Measurements from ENCODE around the gene ACVR1. TPM values are rescaled to one million over a fixed set of nuclear protein-coding genes. Genes with fewer than 3 reads are reported as not detected.

Gene ACVR1
- total and polyA plus RNA-seq, 9 of the 15 experiments (the other 6 are each of a cell fraction or from before 2014, with no cell fraction given) = 3.8 to 14.3 (median 6.9) TPM

DNA sequence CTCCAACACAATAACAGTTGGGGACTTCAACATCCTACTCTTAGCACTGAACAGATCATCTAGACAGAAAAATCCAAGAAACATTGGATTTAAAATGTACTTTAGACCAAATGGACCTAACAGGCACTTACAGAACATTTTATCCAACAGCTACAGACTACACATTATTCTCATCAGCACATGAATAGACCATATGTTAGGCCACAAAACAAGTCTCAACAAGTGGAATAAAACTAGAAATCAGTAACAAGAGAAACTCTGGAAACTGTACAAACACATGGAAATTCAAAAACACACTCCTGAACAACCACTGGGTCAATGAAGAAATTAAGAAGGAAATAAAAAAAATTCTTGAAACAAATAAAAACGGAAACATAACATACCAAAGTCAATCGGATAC, 117.5 kb downstream of the ACVR1 start:
- TF ChIP-seq, protein P1, sequence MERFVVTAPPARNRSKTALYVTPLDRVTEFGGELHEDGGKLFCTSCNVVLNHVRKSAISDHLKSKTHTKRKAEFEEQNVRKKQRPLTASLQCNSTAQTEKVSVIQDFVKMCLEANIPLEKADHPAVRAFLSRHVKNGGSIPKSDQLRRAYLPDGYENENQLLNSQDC (CRISPR knock-in tag; IDR thresholded peaks at IDR 0.05) = no peak
- TF ChIP-seq, protein P2, sequence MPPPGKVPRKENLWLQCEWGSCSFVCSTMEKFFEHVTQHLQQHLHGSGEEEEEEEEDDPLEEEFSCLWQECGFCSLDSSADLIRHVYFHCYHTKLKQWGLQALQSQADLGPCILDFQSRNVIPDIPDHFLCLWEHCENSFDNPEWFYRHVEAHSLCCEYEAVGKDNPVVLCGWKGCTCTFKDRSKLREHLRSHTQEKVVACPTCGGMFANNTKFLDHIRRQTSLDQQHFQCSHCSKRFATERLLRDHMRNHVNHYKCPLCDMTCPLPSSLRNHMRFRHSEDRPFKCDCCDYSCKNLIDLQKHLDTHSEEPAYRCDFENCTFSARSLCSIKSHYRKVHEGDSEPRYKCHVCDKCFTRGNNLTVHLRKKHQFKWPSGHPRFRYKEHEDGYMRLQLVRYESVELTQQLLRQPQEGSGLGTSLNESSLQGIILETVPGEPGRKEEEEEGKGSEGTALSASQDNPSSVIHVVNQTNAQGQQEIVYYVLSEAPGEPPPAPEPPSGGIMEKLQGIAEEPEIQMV (tag; conservative IDR thresholded peaks at IDR 0.05; ENCODE audit: low read depth) = no peak
- TF ChIP-seq BHLHE40 (IDR thresholded peaks at IDR 0.05; ENCODE audit: low read length) = no peak
- TF ChIP-seq TCF7 (IDR thresholded peaks at IDR 0.05; ENCODE audit: borderline replicate concordance) = no peak
- TF ChIP-seq, protein P3, sequence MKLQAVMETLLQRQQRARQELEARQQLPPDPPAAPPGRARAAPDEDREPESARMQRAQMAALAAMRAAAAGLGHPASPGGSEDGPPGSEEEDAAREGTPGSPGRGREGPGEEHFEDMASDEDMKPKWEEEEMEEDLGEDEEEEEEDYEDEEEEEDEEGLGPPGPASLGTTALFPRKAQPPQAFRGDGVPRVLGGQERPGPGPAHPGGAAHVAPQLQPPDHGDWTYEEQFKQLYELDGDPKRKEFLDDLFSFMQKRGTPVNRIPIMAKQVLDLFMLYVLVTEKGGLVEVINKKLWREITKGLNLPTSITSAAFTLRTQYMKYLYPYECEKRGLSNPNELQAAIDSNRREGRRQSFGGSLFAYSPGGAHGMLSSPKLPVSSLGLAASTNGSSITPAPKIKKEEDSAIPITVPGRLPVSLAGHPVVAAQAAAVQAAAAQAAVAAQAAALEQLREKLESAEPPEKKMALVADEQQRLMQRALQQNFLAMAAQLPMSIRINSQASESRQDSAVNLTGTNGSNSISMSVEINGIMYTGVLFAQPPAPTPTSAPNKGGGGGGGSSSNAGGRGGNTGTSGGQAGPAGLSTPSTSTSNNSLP (IDR thresholded peaks at IDR 0.05; ENCODE audit: borderline replicate concordance, low read depth, low read length) = no peak
- TF ChIP-seq TOE1 (IDR thresholded peaks at IDR 0.05; ENCODE audit: borderline replicate concordance) = no peak
- TF ChIP-seq TOE1 (CRISPR knock-in tag; IDR thresholded peaks at IDR 0.05; ENCODE audit: borderline replicate concordance, low read depth) = no peak
- TF ChIP-seq ZZZ3 (IDR thresholded peaks at IDR 0.05) = no peak
- no peak for TF ChIP-seq BCL6 (CRISPR knock-in tag; IDR thresholded peaks at IDR 0.05)
- TF ChIP-seq, protein P4, sequence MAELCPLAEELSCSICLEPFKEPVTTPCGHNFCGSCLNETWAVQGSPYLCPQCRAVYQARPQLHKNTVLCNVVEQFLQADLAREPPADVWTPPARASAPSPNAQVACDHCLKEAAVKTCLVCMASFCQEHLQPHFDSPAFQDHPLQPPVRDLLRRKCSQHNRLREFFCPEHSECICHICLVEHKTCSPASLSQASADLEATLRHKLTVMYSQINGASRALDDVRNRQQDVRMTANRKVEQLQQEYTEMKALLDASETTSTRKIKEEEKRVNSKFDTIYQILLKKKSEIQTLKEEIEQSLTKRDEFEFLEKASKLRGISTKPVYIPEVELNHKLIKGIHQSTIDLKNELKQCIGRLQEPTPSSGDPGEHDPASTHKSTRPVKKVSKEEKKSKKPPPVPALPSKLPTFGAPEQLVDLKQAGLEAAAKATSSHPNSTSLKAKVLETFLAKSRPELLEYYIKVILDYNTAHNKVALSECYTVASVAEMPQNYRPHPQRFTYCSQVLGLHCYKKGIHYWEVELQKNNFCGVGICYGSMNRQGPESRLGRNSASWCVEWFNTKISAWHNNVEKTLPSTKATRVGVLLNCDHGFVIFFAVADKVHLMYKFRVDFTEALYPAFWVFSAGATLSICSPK (IDR thresholded peaks at IDR 0.05; ENCODE audit: borderline replicate concordance) = no peak
- no peak for TF ChIP-seq BACH1 (tag; IDR thresholded peaks at IDR 0.05)
- no peak for FAIRE-seq
- no peak for ATAC-seq
- WGBS (ENCODE audit: insufficient coverage, low coverage, missing lambda C conversion rate) = 37% methylated on average over 2 of the region's 2 CpGs
- no TSS peak for BruUV-seq (replicated peaks)
- H3K9ac ChIP-seq (ENCODE audit: insufficient read depth in 1 of 2, low read depth in 2 of 2, low read length in 2 of 2) = no peak overlapping the region
- no peak for DNase-seq (ENCODE audit: extremely low read depth in 1 of 4, low spot score in 3 of 4)
- H3K27me3 ChIP-seq (ENCODE audit: control insufficient read depth in 2 of 2, insufficient read depth in 2 of 2, low read length in 2 of 2) = no peaks in the 10 kb centered on the region
- H3K36me3 ChIP-seq (ENCODE audit: control insufficient read depth, insufficient read depth, low read length) = no peaks in the 10 kb centered on the region
- no peak overlapping the region for H3K27ac ChIP-seq (ENCODE audit: extremely low read depth, low read depth, low read length)
- H3K4me1 ChIP-seq (replicated peaks in 1 of 2; ENCODE audit: control insufficient read depth in 2 of 2, insufficient read depth in 2 of 2, low read length in 2 of 2) = no peaks in the 10 kb centered on the region
- CTCF ChIA-PET (ENCODE audit: low intra/inter-chr PET ratio) = no interaction called here
- in situ Hi-C loops (cut with MboI) (loop anchor here (10.0 kb wide), 1 partner anchor 254 kb away; no protein-coding TSS in a partner anchor), intact Hi-C loops (cut with micrococcal nuclease) (no loop called here)
- no peak overlapping the region for H2AFZ ChIP-seq (ENCODE audit: low read depth, low read length)
- no peak overlapping the region for H3K4me3 ChIP-seq
- no peak overlapping the region for H3K4me2 ChIP-seq (ENCODE audit: insufficient read depth, low read length)
- H4K20me1 ChIP-seq (replicated peaks; ENCODE audit: control insufficient read depth, insufficient read depth, low read length) = no peaks in the 10 kb centered on the region
- POLR2A ChIA-PET = no interaction called here
- no peaks in the 10 kb centered on the region for H3K9me1 ChIP-seq (ENCODE audit: control insufficient read depth, insufficient read depth, low read length)
- H3K79me2 ChIP-seq (ENCODE audit: control insufficient read depth, insufficient read depth, low read length) = no peaks in the 10 kb centered on the region
- H3K9me3 ChIP-seq (replicated peaks; ENCODE audit: control insufficient read depth, insufficient read depth, low read depth, low read length) = no peaks in the 10 kb centered on the region

Data from K562 (cell line).